Measurements from ENCODE around the gene CTDSPL.

Gene CTDSPL

DNA sequence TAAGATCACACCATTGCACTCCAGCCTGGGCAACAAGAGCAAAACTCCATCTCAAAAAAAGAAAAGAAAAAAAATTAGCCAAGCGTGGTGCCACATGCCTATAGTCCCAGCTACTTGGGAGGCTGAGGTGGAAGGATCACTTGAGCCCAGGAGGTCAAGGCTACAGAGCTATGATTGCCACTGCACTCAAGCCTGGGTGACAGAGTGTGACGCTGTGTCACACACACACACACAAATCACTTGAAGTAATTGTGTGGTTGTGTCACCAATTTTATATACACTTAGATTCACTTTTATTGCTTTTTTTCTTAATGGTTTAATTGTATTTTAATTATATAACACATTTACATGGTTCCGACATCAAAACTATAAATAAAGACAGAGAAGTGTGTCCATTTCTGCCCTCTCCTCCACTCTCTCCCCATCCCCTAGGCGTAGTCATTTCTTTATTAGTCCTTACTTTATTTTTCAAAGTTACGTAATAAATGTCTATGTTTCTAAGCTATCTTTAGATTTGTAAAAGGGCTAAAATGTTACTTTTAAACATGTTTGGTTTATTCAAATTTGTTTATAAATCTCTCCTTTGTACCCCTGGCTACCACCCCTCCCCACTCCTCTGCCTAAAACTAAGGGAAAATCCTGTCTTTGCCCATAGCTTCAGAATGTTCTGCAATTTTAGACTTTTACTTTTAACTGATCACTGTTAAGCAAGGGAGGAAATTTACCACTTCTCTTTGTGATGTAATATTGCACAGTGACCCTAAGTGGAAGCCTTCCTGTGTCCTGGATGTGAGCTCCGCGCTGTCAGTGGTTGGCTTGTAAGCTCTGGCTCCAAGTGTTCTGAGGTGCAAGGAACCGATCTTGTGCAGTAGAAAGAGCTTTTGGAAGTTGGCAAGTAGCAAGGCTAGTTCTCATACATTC, 118.1 kb downstream of the CTDSPL start:
- TF ChIP-seq SUZ12 (IDR thresholded peaks at IDR 0.05; ENCODE audit: extremely low read depth, insufficient read depth, insufficient read length) (no peak), YY1 (IDR thresholded peaks at IDR 0.05; ENCODE audit: insufficient read depth, insufficient read length) (no peak), ZNF274 (IDR thresholded peaks at IDR 0.05; ENCODE audit: low read depth, low read length) (no peak)
- Histone ChIP-seq H3K4me3 (ENCODE audit: insufficient read length, low read depth) (no peak overlapping the region), H3K9me3 (ENCODE audit: insufficient read depth, low read length) (no peaks in the 10 kb centered on the region), H3K27me3 (ENCODE audit: insufficient read depth, insufficient read length) (no peaks in the 10 kb centered on the region), H3K4me1 (ENCODE audit: insufficient read depth, insufficient read length) (peaks cover 3% of the 10 kb centered on the region), H3K36me3 (ENCODE audit: insufficient read depth, insufficient read length, low read length) (peaks cover 42% of the 10 kb centered on the region), H3K9ac (ENCODE audit: insufficient read length, low read depth) (no peak overlapping the region)
- no peak for DNase-seq (ENCODE audit: low read depth, low spot score)

DNA sequence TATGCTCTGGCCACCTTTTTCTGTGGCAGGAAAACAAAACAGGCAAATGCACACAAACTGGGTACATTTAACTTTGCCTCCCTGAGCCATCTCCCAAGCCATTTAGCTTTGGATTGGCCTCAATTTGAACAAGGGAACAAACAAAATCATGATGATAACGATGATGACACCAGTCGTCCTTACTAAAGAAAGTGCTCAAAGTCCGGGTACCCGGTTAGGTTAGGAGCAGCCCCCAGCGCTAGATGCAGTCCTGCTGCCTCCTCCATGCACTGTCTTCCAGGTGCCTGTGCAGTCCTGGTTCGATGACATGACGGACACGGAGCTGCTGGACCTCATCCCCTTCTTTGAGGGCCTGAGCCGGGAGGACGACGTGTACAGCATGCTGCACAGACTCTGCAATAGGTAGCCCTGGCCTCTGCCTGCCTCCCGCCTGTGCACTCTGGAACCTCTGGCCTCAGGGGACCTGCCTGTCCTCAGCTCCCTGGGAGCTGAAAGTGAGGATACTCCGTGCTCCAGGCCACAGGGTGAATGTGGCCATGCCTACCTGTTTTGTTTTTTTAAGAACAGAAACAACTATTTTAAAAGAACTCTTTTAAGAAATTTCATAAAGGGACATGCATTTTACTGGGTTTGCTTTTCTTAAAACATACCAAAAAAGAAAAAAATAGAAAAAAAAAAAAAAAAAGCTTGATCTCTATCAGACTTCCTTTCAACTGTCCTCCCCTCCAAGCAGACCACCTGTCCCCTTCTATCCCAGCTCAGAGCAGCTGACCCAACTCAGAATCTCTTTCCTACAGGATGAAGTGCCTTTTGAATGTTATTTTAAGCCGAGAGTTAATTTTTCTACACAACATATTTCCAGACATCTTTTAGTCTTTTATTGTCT, 119.0 kb downstream of the CTDSPL start:
- Histone ChIP-seq H3K9ac (ENCODE audit: insufficient read length, low read depth) (no peak overlapping the region), H3K36me3 (ENCODE audit: insufficient read depth, insufficient read length, low read length) (peaks cover 35% of the 10 kb centered on the region), H3K27me3 (ENCODE audit: insufficient read depth, insufficient read length) (no peaks in the 10 kb centered on the region), H3K4me3 (ENCODE audit: insufficient read length, low read depth) (no peak overlapping the region), H3K4me1 (ENCODE audit: insufficient read depth, insufficient read length) (peaks cover 3% of the 10 kb centered on the region), H3K9me3 (ENCODE audit: insufficient read depth, low read length) (no peaks in the 10 kb centered on the region)
- no peak for DNase-seq (ENCODE audit: low read depth, low spot score)
- TF ChIP-seq ZNF274 (IDR thresholded peaks at IDR 0.05; ENCODE audit: low read depth, low read length): no peak
- no peak for TF ChIP-seq YY1 (IDR thresholded peaks at IDR 0.05; ENCODE audit: insufficient read depth, insufficient read length)
- TF ChIP-seq SUZ12 (IDR thresholded peaks at IDR 0.05; ENCODE audit: extremely low read depth, insufficient read depth, insufficient read length): no peak

DNA sequence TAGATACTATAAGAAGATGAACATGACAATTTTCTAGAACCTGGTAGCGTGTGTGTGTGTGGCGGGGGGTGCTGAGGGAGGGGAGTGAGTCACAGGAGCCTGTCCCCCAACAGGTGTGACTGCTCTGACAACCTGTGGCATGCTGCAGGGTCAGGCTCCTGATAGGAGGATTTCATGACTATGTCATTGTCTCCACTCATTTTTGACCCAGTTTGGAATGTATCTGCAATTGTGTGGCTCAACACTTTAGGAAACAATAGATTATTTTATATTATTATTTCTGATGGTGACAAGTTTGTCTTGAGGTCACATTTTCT, 119.6 kb downstream of the CTDSPL start:
- no peak overlapping the region for H3K9ac ChIP-seq (ENCODE audit: insufficient read length, low read depth)
- H3K4me1 ChIP-seq (ENCODE audit: insufficient read depth, insufficient read length): peaks cover 3% of the 10 kb centered on the region
- TF ChIP-seq YY1 (IDR thresholded peaks at IDR 0.05; ENCODE audit: insufficient read depth, insufficient read length) (no peak), SUZ12 (IDR thresholded peaks at IDR 0.05; ENCODE audit: extremely low read depth, insufficient read depth, insufficient read length) (no peak), ZNF274 (IDR thresholded peaks at IDR 0.05; ENCODE audit: low read depth, low read length) (no peak)
- peaks cover 29% of the 10 kb centered on the region for H3K36me3 ChIP-seq (ENCODE audit: insufficient read depth, insufficient read length, low read length)
- no peaks in the 10 kb centered on the region for H3K9me3 ChIP-seq (ENCODE audit: insufficient read depth, low read length)
- H3K4me3 ChIP-seq (ENCODE audit: insufficient read length, low read depth): no peak overlapping the region
- H3K27me3 ChIP-seq (ENCODE audit: insufficient read depth, insufficient read length): no peaks in the 10 kb centered on the region
- no peak for DNase-seq (ENCODE audit: low read depth, low spot score)

DNA sequence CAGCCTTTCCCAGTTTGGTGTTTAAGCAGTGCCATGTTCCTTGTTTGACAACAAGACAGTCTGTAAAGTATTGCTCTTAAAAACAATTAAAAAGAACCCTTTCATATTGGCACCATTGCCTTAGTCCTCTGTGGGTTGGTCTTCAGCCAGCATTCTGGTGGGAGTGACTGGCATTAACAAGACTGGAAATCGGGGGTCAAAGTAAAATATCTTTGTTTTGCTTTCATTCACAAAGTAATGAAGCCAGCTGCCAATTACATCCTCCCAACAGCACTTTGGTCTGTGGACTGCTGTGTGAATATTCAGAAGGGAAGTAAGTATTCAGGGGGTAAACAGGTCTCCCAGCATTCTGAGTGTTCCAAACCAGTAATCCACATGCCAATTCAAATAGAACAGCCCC, 120.7 kb downstream of the CTDSPL start:
- peaks cover 24% of the 10 kb centered on the region for H3K36me3 ChIP-seq (ENCODE audit: insufficient read depth, insufficient read length, low read length)
- H3K4me1 ChIP-seq (ENCODE audit: insufficient read depth, insufficient read length): peaks cover 3% of the 10 kb centered on the region
- H3K4me3 ChIP-seq (ENCODE audit: insufficient read length, low read depth): no peak overlapping the region
- TF ChIP-seq SUZ12 (IDR thresholded peaks at IDR 0.05; ENCODE audit: extremely low read depth, insufficient read depth, insufficient read length): no peak
- no peak for TF ChIP-seq ZNF274 (IDR thresholded peaks at IDR 0.05; ENCODE audit: low read depth, low read length)
- no peak for TF ChIP-seq YY1 (IDR thresholded peaks at IDR 0.05; ENCODE audit: insufficient read depth, insufficient read length)
- no peak for DNase-seq (ENCODE audit: low read depth, low spot score)
- H3K9me3 ChIP-seq (ENCODE audit: insufficient read depth, low read length): no peaks in the 10 kb centered on the region
- no peaks in the 10 kb centered on the region for H3K27me3 ChIP-seq (ENCODE audit: insufficient read depth, insufficient read length)
- no peak overlapping the region for H3K9ac ChIP-seq (ENCODE audit: insufficient read length, low read depth)

DNA sequence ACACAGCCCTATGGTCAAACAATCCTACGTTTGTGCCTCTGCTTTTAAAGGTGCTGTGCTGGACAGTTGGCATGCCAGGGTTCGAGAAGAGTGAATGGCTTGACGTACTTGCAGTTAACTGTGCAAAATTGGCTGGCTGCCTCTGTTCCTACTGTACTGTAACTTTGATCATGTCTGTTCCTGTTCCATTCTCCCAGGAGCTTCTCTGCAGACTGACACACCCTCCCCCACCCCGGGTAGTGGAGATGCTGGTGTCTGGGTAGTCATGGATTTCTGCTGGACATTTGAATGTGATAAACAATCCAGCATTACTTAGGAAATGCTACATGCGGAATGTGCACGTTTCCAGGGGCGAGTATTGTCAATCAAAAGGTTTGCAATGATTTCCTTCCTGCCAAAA, 122.4 kb downstream of the CTDSPL start:
- no peak for DNase-seq (ENCODE audit: low read depth, low spot score)
- H3K36me3 ChIP-seq (ENCODE audit: insufficient read depth, insufficient read length, low read length): peaks cover 24% of the 10 kb centered on the region
- H3K4me3 ChIP-seq (ENCODE audit: insufficient read length, low read depth): no peak overlapping the region
- no peaks in the 10 kb centered on the region for H3K27me3 ChIP-seq (ENCODE audit: insufficient read depth, insufficient read length)
- H3K9ac ChIP-seq (ENCODE audit: insufficient read length, low read depth): no peak overlapping the region
- no peaks in the 10 kb centered on the region for H3K9me3 ChIP-seq (ENCODE audit: insufficient read depth, low read length)
- TF ChIP-seq SUZ12 (IDR thresholded peaks at IDR 0.05; ENCODE audit: extremely low read depth, insufficient read depth, insufficient read length) (no peak), ZNF274 (IDR thresholded peaks at IDR 0.05; ENCODE audit: low read depth, low read length) (no peak), YY1 (IDR thresholded peaks at IDR 0.05; ENCODE audit: insufficient read depth, insufficient read length) (no peak)
- H3K4me1 ChIP-seq (ENCODE audit: insufficient read depth, insufficient read length): peaks cover 3% of the 10 kb centered on the region

GRCh38 chr3:37984596-37984995, 122.9 kb downstream of the CTDSPL start:
- Histone ChIP-seq H3K36me3 (ENCODE audit: insufficient read depth, insufficient read length, low read length) (peaks cover 24% of the 10 kb centered on the region), H3K4me3 (ENCODE audit: insufficient read length, low read depth) (no peak overlapping the region), H3K4me1 (ENCODE audit: insufficient read depth, insufficient read length) (peaks cover 3% of the 10 kb centered on the region), H3K9ac (ENCODE audit: insufficient read length, low read depth) (no peak overlapping the region), H3K27me3 (ENCODE audit: insufficient read depth, insufficient read length) (no peaks in the 10 kb centered on the region), H3K9me3 (ENCODE audit: insufficient read depth, low read length) (no peaks in the 10 kb centered on the region)
- TF ChIP-seq SUZ12 (IDR thresholded peaks at IDR 0.05; ENCODE audit: extremely low read depth, insufficient read depth, insufficient read length) (no peak), ZNF274 (IDR thresholded peaks at IDR 0.05; ENCODE audit: low read depth, low read length) (no peak), YY1 (IDR thresholded peaks at IDR 0.05; ENCODE audit: insufficient read depth, insufficient read length) (no peak)
- DNase-seq (ENCODE audit: low read depth, low spot score): no peak
